HG03520 (cell line): Measurements from ENCODE around the gene GABPB1.

Source experiments
- ATAC-seq: cut with Tn5 transposase; IDR thresholded peaks from one replicate; pipeline ENCODE4 v1.9.1; 2021; ENCODE audit warnings: mild to moderate bottlenecking, moderate library complexity; ENCODE audit not compliant: unreplicated experiment

Gene GABPB1

DNA sequence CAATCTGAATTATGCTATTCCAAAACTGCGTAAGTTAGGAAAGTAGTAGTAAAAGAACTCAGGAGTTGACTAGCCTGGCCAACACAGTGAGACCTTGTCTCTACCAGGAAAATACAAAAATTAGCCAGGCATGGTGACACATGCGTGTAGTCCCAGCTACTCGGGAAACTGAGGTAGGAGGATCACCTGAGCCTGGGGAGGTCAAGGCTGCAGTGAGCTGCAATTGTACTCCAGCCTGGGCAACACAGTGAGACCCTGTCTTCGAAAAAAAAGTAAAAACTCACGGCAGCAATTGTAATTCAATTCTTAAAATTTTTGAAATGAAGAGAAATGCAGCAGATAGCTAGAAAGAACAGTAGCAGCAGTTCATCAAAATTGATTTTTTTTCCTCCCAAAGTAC, 9.7 kb downstream of the GABPB1 start:
- ATAC-seq: no peak

GRCh38 chr15:50344006-50344464, 11.0 kb downstream of the GABPB1 start:
- no peak for ATAC-seq

- ATAC-seq: no peak
Observed at GRCh38 chr15:50341616-50342136, 13.3 kb downstream of the GABPB1 start.

DNA sequence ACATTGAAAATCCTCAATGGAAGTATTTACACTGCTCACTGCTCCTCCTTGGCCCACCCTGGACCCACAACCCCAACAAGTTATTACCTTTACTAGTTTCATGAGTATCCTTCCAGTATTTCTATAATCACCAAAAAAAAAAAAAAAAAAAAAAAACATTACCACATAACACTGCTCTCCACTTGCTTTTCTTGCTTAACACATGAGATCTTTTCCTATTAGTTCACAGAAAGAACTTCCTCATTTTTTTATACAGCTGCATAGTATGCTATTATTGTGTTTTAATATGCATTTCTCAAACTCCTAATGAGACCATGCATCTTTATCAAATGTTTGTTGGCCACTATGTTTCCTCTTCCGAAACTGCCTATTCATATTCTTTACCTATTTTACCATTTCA, 14.6 kb downstream of the GABPB1 start:
- no peak for ATAC-seq

DNA sequence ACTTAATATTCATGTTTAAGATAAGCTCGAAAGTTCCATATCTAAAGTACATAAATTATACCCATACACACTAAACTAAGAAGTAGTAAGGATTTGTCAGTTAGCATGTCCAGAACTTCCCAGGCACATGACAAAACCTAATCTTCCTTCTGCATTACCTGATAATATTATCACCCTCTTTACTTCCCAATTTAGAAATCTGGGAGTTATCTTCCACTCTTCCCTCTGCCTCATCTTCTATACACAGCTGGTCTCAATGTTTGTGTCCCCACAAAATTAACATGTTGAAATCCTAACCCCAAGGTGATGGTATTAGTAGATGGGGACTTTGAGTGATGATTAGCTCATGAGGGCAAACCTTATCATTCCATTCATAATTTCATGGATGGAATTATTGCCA, 15.3 kb downstream of the GABPB1 start:
- ATAC-seq: no peak

GRCh38 chr15:50335251-50335650, 19.7 kb downstream of the GABPB1 start:
- no peak for ATAC-seq

DNA sequence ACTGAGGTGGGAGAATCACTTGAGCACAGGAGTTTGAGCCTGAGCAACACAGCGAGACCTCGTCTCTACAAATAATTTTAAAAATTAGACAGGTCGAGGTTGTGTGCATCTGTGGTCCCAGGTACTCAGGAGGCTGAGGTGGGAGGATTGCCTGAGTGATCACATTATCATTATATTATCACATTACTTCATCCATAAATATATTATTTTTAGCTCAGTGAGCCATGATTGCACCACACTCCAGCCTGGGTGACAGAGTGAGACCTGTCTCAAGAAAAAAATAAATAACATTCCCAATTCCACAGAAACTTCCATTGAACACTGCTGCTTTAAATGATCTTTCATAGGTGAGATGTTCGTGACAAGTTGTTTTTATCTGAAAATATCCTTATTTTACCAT, 21.8 kb downstream of the GABPB1 start:
- ATAC-seq: no peak

DNA sequence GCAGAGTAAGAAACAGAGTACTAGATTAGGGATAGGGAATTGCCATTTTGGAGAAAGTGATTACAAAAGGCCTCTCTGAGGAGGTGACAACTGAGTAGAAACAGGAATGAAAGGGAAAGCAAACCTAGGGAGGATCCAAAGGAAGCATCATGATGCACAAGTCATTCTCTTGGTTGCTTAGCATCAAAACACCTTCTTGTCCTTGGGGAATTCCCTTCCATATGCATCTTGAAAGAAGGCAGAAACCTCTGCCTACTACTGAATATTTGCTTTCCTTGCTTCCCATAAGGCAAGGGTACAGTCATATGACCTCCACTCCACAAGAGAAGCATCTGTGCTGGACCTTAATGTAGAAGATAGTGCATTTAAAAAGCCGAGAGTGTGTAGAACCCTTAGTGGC, 24.1 kb downstream of the GABPB1 start:
- no peak for ATAC-seq

DNA sequence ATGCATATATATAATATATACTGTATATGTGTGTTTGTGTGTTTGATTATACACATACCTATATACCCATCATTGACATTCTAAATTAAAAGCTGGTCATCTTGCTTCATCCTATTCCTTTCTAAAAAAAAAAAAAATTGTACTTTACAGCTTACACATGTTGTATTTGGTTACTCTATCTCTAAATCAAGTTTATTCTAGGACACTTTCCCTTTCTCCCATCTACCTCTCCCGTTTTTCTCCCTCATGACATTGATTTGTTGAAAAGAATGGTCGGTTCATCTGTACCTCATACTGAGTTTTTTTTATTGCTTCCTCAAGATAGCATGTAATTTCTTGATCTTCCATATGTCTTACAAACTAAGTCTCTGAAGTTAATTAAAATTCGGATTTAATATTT, 26.9 kb downstream of the GABPB1 start:
- no peak for ATAC-seq

GRCh38 chr15:50321680-50322210, 33.3 kb downstream of the GABPB1 start:
- ATAC-seq: no peak

GRCh38 chr15:50320504-50320903, 34.5 kb downstream of the GABPB1 start:
- ATAC-seq: no peak

- no peak for ATAC-seq
Observed at GRCh38 chr15:50318697-50319096, 36.3 kb downstream of the GABPB1 start.

DNA sequence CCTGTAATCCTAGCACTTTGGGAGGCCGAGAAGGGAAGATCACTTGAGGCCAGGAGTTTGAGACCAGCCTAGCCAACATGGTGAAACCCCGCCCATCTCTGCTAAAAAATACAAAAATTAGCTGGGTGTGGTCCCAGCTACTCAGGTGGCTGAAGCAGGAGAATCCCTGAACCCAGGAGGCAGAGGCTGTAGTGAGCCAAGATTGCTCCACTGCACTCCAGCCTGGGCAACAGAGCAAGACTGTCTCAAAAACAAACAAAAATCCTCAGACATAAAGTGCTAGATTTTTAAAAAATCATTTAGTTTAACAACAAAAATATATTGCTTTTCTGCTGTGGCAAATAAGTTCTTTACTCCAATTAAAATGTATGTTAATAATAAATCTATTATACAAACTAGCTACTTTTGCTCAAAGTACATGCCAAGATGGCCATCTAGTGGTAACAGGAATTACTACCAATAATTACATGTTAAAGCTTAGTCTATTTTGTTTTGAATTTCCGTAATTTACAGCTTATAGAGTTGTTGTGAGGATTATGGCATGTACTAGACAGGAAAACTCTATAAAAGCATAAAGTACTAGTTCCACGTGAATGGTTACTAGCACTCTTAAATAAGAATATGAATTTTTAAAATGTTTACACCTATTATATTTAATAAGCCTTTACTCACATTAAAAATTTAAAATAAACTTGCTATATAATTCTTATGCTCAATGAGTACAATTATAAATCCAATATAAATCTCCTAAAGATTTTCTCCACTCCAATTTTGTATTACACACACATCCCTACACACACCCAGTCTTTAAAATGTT, 39.0 kb downstream of the GABPB1 start:
- ATAC-seq: no peak

GRCh38 chr15:50312636-50313035, 42.4 kb downstream of the GABPB1 start:
- ATAC-seq: no peak

DNA sequence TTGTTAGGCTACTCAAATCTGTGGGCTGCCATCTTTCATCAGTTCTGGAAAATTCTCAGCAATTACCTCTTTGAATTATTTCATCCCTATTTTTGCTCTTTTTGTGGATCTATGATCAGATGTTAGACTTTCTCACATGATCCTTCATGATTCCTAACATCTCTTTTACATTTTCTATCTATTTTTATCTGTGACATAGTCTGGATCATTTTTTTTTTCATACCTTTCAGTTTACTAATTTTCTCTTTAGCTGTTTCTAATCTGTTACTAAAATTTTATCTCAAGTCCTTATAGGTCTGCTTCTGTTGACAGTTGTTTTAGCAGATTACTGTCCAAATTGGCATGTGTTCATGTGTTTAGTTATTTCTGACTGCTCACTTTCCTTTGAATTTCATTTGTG, 47.2 kb downstream of the GABPB1 start:
- ATAC-seq: no peak

DNA sequence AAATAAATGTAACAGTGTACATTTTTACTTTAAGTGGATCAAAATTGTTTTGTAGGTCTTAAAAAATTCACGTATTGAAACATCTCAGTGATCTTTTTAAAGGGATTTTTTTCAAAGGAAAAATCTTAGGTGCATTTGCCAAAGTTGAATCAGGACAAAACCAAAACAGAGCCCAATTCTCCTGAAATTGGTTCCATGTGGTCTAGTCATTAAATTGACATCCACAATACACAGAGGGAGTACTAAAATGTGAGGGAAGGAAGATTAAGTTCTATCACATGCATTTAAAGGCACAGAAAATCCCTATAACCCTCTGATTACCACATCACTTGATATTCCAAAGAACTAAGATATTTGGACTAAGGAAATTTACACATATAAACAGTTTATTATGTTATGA, 50.2 kb downstream of the GABPB1 start:
- no peak for ATAC-seq

- no peak for ATAC-seq
Observed at GRCh38 chr15:50302581-50302980, 52.4 kb downstream of the GABPB1 start.

GRCh38 chr15:50298340-50298739, 56.7 kb downstream of the GABPB1 start:
- no peak for ATAC-seq

GRCh38 chr15:50295966-50296365, 59.0 kb downstream of the GABPB1 start:
- no peak for ATAC-seq

GRCh38 chr15:50289749-50290148, 65.2 kb downstream of the GABPB1 start:
- ATAC-seq: no peak

DNA sequence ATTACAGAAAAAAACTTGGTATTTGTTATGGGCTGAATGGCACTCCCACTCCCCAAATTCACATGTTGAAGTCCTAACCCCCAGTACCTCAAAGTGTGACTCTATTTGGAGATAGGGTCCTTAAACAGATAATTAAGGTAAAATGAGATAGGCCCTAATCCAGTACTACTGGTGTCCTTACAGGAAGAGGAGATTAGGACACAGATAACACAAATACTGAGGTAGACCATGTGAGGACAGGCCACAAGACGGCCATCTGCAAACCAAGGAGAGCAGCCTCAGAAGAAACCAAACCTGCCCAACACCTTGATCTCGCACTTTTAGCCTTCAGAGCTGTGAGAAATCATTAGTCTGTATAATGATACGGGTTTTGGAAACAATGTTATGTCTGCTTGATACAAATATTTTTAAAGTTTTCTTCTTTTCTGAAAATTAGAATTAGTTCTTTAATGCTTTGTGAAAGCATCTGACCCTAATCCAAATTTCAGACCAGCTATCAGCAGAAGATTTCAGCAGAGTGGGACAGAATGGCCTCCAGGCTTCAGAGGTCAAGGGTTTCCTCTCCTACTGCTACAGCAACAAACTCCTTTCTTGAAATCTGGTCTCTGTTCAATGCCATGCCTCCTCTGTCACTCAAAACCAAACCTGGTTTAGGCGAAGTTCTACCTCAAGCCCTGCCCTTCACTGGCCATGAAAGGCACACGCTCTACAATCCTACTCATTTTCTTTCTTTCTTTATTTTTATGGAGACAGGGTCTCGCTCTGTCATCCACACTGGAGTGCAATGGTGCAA, 67.5 kb downstream of the GABPB1 start:
- no peak for ATAC-seq

GRCh38 chr15:50281427-50281826, 73.6 kb downstream of the GABPB1 start:
- ATAC-seq: no peak
